ENCODE data around the gene SSBP3.

SSBP3 gene

GRCh38 chr1:54263601-54264226 lies 142.5 kb downstream of the SSBP3 start:
- DNase-seq = no peak

DNA sequence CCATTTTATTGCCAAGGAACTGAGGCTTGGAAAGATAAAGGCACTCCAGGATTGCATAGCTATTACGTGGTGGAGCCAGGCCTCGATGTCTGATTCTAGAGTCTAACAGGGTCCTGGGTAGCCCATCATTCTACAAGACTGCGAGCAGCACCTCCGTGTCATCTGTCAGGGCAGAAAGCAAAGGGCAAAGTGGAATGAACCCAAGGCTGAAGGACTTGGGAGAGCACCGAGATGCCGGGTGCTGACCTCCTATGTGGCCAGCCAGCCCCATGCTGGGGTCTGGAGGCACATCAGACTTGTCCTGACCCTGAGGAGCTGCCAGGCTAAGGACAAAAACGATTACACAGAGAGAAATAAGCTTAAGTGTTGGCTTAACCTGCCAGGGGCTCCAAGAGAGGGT lies 143.9 kb downstream of the SSBP3 start:
- no peak for DNase-seq

DNA sequence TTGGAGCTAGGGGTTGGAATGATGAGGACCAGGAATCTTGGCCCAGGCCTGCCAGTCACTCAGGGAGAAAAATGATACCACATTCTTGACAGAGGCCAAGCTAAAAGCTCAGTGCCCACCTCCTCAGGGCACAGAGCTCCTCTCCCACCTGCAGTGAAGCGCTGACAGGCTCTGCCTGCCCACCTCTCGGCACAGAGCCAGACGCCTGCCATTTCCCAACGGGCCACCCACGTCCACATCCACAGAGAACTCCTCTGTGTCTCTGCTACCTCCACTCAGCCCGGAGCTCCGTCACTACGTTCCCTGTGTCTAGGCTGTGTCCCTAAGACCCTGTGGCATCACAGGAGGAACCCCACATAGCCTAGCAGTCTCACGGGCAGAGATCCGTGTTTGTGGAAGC lies 145.4 kb downstream of the SSBP3 start:
- DNase-seq = no peak

DNA sequence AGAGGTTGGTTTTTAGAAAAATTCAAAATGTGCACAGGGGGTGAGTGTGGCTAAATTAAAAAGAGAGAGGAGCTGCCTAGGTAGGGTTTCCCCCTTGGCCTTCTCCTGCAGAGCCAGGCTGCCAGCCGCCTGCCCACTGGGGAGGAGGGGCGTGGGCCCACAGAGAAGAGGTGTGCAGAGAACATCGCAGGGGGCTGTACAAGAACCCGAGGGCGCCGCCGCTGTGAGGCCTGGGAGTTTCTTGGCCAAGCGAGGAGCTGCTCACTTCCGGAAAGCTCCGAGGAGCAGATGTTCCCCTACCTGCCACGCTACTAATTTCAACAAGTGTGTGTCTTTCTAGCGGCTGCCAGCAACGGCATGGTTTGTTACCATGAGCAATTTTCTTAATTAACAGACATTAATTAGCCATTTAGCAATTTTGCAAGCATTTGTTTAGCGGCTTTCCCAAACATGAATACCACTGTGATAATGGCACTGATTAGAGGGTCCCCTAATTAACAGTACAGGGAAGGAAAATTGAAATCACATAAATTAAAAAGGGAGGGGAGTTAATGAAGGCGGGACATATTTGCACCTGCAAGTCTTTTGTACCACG lies 146.6 kb downstream of the SSBP3 start:
- DNase-seq = no peak

DNA sequence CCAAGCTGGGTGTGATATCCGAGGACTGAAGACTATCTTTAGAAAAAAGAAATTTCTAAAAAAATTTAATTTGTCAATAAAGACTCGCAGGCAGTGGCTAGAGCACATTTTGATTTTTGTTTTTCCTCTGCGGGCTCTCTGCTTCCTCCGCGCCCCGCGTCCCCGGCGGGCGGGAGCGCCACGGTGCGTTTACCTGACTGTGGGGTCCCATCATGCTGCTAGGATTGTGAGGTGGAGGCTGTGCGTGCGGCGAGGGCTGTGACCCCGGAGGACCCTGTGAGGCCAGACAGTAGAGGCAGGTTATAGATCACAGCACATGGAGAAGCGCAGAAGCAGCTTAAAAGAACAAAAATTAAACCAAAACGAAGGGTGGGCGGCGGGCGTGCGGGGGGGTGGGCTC lies 148.3 kb downstream of the SSBP3 start:
- DNase-seq = no peak

GRCh38 chr1:54257346-54257620 lies 148.9 kb downstream of the SSBP3 start:
- no peak for DNase-seq

- no peak for DNase-seq
Observed at GRCh38 chr1:54256522-54257345, 149.5 kb downstream of the SSBP3 start.

- no peak for DNase-seq
Observed at GRCh38 chr1:54255026-54255702, 151.0 kb downstream of the SSBP3 start.

DNA sequence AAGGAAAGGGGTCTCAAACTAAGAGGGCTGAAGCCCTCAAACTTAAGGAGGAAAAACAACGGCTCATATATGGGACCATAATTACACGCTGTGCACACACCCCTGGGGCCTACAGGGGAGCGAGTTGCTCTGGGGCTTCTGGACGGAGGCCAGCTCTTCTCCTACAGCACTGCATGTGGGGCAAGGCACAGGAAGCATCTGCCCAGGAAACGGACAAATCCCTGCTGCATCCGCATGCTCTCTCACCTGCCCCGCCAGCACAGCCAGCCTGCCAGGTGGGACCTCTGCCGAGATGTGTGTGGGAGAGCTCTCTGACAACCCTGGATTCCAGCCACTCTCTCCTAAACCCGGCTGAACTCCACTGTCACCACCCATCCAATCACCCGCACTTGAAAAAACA lies 152.1 kb downstream of the SSBP3 start:
- DNase-seq = no peak

- DNase-seq = peak; percentile 16 to 62
Observed at GRCh38 chr1:54253480-54253879, 152.7 kb downstream of the SSBP3 start.

DNA sequence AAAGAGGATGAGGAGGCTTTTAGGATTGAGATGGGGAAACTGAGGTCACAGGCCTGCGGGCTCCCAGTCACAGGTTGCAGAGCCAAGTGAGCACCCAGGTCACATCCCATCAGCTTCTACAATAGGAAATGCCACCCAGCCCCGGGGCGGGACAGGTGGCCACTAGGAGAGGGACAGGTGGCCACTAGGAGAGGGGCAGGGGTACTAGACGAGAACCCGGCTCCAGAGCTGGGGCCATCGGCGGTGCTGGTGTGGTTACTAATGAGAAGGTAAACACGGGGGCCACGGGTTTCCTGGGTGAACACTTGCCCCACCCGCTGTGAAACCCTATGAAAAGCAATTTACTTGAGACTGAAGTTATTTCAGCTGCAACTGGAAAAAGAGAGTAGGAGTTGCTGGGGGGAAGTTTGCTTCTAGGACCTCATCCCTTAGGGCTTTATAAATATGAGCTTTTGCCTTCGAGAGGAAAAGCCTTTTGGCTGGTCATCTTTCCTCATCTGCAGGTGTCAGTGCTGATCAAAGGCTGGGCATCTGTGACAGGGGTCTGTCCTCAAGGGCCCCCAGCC lies 153.7 kb downstream of the SSBP3 start:
- DNase-seq = no peak

DNA sequence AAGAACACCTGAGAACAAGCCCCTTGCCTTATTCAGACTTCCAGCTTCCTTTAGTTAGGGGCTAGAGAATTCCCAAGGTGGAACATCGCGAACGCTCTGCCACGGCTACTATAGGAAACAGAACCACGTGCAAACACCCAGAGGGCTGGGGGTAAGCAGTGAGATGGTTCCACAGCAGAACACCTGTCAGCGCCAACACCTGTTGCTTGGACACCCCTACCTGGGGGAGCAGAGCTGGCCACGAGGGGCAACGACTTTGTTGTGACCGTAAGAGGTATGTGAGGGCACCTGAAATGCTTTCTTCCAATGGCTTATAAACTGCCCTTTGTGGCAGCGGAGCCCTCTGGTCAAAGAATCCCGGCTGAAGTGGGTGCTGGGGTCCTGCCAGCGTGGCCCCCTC lies 155.5 kb downstream of the SSBP3 start:
- no peak for DNase-seq

DNA sequence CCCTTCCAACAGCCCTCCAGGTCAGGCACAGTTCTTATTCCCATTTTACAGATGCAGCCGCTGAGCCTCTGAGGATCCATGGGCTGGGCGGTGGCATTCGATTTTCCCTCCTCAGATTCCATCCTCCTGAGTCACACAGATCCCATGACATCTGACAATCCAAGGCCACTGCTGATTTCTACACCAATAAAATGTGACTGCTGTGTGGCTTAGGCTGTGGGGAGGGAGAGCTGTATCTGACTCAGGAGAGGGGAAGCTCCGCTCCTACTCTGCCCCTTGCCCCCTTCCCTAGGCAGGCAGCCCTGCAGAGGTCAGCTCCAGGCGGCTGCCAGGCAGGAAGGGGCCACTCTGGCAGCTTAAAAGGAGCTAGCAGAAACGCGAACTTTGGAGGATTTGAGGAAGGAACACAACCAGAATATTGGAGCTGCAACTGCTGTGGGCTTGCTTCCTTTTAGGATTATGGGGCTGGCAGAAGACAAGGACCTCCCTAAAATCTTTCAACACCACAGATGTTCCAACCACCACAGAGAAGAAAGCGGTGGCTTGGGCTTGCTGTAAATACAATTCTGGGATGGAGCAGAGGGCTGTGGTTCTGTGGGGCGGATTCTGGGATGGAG lies 156.3 kb downstream of the SSBP3 start:
- peak; percentile 58 to 93 for DNase-seq

DNA sequence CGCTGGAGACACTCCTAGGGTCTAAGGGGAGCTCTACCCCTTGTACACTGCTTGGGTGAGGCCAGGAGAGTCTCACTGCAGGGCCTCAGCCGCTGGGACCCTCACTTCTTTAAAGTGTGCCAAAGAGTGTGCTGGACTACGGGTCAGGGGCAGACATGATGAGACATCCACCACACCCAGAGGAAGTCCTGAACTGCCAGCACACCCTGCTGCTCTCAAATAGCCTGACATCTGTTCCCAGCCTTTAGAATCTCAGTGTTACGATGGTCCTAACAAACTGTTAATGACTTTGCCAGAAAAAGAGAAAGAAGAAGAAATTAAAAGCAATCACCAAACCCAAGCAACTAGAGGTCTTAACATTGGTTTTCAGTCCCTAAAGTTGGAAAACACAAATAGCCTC lies 157.2 kb downstream of the SSBP3 start:
- DNase-seq = no peak

GRCh38 chr1:54247863-54248515 lies 158.2 kb downstream of the SSBP3 start:
- DNase-seq = peak; percentile 10 to 83

DNA sequence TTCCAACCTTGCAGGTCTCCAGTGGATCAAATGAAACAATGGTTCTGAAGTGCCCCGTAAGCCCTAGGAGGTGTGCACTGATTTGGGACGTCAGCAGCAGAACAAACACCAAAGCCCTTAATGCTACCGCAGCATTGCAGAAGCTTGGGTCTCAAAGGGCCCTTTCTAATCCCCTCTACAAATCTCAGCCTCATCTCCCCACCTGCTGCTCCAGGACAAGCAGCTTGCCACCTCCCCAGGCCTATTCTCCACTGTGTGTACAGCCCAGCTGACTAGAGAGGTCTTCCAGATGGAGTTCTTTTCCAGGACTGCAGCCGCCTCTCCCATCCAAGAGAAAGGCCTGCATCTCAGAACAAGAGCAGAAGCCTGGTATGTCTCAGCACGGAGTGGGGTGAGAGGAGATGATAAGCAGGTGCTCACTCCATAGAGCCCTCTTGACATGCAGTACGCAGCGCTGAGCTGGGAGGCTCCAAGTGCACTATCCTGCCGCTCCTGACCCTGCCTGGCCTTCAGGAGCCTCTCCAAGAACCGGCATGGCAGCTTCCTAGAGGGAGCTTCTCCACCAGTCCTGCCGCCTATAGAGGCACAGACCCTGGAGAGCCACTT lies 160.0 kb downstream of the SSBP3 start:
- DNase-seq = no peak

DNA sequence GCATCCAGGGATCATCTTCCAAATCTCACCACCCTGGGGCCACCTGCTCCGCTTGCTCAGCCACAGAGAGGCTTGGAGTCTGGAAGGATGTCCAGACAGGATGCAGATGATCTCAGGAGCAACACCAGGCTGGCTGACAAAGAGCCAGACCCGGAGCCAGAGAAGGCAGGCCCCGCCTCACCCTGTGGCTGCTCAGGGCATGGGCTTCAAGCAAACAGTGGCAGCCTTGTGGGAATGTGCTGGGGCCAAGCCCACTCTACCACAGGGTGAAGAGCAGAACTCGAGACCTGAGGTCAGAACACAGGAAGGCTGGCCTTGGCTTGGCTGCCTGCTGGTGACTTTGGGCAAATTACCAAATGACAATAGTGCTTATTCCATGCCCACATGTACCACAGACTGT lies 160.7 kb downstream of the SSBP3 start:
- DNase-seq = no peak

DNA sequence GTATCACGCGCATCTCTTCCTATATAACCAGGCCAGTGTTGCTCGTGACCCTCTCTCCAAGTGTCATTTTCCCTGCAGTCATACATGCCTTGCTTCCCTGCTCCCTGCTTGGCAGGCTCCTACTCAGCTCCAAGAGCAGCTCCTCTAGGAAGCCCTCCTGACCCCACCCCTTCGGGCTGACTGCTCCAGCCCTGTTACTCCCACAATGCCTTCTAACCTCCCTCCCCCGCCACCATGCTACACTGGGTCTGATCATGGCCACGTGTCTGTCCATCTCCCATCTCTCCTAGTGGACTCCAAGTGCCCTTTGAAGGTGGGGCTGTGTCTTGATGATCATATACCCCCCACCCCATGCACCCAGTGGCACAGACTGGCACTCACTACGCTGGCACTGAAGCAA lies 161.5 kb downstream of the SSBP3 start:
- DNase-seq = no peak

DNA sequence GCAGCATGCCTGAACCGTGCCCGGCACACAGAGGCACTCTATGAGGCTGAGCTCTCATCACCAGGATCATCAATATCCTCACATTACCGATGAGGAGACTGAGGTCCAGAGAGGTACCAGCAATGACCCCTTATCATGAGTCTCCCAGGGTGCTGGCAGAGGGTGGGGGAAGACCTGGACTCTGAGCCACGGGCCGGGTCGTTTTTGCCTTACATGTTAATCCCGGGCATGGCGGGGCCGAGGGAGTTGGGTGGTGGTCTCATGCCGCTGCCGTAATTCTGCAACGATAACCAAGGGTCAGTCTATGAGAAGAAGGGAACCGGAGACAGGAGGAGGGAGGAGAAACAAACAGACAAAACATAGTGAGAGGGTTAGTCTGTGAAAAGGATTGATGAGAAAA lies 163.2 kb downstream of the SSBP3 start:
- DNase-seq = no peak

GRCh38 chr1:54241364-54241763 lies 164.8 kb downstream of the SSBP3 start:
- peak; percentile 14 to 65 for DNase-seq

DNA sequence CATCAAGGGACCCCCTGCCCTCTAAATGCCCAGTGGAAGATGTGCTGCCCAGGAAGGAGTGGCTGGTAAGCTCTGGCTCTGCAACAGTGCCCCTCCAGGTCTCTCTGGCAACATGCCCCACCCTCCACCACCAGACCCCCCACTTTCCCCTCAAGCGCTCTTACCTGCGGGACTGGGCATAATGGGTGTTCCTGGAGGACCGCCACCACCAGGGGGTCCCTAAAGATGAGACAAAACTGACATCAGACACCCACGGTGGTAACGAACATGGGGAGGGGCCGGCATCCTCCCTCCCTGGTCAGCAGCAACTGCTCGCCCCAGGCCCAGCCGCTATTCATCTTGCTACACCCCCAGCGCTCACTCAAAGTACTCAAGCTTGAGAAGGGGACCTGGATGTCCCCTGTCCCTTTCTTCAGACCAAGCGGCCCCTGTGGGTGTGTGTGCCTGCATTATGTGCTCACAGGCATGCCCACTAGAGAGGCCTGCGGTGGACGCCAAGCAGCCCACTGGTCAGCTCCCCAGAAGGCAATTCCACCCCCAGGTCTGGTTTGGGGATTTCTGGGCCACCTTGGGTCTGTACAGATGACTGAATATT lies 165.4 kb downstream of the SSBP3 start:
- DNase-seq = no peak

- no peak for DNase-seq
Observed at GRCh38 chr1:54239631-54240031, 166.6 kb downstream of the SSBP3 start.

Measured in inflammatory macrophage treated with lipopolysaccharide for 1 hour (primary cell).